Ishikawa (cell line): ENCODE data around the gene DNER.
A peak's percentile ranks its signal among the peaks of the same experiment; 100 is the strongest.

Source experiments
- CEBPB ChIP-seq: IDR thresholded peaks from 2 replicates; pipeline ENCODE4 v1.6.1; 2012
- CREB1 ChIP-seq: IDR thresholded peaks from 2 replicates; pipeline ENCODE4 v1.6.1; 2012; ENCODE audit warnings: low read depth
- EGR1 ChIP-seq: IDR thresholded peaks from 2 replicates; pipeline ENCODE4 v1.6.1; 2012
- EP300 ChIP-seq: IDR thresholded peaks from 2 replicates; pipeline ENCODE4 v1.6.1; 2012; ENCODE audit warnings: borderline replicate concordance
- FOXM1 ChIP-seq: IDR thresholded peaks from 2 replicates; pipeline ENCODE4 v1.6.1; 2012; ENCODE audit warnings: low read depth, borderline replicate concordance
- NFIC ChIP-seq: IDR thresholded peaks from 2 replicates; pipeline ENCODE4 v1.6.1; 2012
- RAD21 ChIP-seq: IDR thresholded peaks from 2 replicates; pipeline ENCODE4 v1.6.1; 2012; ENCODE audit warnings: low read depth
- TAF1 ChIP-seq: IDR thresholded peaks from 2 replicates; pipeline ENCODE4 v1.6.1; 2012; ENCODE audit warnings: low read depth, mild to moderate bottlenecking
- TCF12 ChIP-seq: IDR thresholded peaks from 2 replicates; pipeline ENCODE4 v1.6.1; 2012; ENCODE audit warnings: low read depth
- TEAD4 ChIP-seq: IDR thresholded peaks from 2 replicates; pipeline ENCODE4 v1.6.1; 2012
- YY1 ChIP-seq: IDR thresholded peaks from 2 replicates; pipeline ENCODE4 v1.6.1; 2012; ENCODE audit warnings: low read depth
- ZBTB7A ChIP-seq: IDR thresholded peaks from 2 replicates; pipeline ENCODE4 v1.6.1; 2012; ENCODE audit warnings: low read depth
- TF ChIP-seq, protein P1 (sequence below): IDR thresholded peaks from 2 replicates; pipeline ENCODE4 v1.6.1; 2012
- TF ChIP-seq, protein P2 (sequence below): IDR thresholded peaks from 2 replicates; pipeline ENCODE4 v1.6.1; 2012; ENCODE audit warnings: low read depth, mild to moderate bottlenecking
- TF ChIP-seq, protein P3 (sequence below): IDR thresholded peaks from 2 replicates; pipeline ENCODE4 v1.6.1; 2012

Gene DNER

DNA sequence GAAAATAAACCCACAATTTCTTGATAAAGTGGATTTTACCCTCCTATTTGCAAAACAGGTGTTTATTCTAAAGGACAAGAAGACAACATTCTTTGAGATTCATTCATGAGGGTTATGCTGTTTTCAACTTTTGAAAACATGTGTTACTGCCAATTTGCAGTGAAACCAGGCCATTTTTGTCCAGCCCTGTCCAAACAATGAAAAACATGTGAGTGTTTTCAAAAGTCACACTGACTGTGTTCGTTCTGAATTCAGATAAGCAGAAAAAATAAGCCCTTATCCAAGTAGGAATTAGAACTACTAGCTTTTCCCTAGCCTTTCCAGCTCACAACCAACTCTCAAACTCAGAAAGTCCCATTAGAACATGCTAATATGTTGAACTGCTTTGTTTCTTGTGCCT is 295.2 kb downstream of the DNER start:
- TF ChIP-seq RAD21 (no peak), CREB1 (no peak), ZBTB7A (no peak), CEBPB (no peak), NFIC (no peak), YY1 (no peak), TEAD4 (no peak), EP300 (no peak), TCF12 (no peak), TAF1 (no peak), EGR1 (no peak)
- TF ChIP-seq, protein P1, sequence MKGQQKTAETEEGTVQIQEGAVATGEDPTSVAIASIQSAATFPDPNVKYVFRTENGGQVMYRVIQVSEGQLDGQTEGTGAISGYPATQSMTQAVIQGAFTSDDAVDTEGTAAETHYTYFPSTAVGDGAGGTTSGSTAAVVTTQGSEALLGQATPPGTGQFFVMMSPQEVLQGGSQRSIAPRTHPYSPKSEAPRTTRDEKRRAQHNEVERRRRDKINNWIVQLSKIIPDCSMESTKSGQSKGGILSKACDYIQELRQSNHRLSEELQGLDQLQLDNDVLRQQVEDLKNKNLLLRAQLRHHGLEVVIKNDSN: no peak

DNA sequence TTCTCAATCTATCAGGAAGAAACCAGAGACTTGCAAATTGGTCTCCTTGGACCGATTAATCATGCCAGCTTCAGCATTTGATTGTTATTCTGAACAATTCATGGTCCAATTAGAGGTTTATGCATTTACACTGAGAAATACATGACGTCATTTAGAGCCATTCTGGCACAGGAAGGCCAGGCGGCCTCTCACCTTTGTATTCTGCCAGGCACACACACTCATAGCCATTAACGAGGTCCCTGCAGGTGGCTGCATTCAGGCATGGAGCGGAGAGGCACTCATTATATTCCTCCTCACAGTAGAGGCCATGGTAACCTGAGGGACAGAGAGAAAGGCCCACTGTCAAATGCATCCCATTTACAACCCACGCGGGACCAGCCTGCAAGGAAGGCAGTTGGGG is 296.4 kb downstream of the DNER start:
- TF ChIP-seq NFIC (0 out of 2 replicates have a peak, but pooled peaks have one; percentile 10), ZBTB7A (no peak), EGR1 (no peak), TEAD4 (no peak)
- TF ChIP-seq, protein P2, sequence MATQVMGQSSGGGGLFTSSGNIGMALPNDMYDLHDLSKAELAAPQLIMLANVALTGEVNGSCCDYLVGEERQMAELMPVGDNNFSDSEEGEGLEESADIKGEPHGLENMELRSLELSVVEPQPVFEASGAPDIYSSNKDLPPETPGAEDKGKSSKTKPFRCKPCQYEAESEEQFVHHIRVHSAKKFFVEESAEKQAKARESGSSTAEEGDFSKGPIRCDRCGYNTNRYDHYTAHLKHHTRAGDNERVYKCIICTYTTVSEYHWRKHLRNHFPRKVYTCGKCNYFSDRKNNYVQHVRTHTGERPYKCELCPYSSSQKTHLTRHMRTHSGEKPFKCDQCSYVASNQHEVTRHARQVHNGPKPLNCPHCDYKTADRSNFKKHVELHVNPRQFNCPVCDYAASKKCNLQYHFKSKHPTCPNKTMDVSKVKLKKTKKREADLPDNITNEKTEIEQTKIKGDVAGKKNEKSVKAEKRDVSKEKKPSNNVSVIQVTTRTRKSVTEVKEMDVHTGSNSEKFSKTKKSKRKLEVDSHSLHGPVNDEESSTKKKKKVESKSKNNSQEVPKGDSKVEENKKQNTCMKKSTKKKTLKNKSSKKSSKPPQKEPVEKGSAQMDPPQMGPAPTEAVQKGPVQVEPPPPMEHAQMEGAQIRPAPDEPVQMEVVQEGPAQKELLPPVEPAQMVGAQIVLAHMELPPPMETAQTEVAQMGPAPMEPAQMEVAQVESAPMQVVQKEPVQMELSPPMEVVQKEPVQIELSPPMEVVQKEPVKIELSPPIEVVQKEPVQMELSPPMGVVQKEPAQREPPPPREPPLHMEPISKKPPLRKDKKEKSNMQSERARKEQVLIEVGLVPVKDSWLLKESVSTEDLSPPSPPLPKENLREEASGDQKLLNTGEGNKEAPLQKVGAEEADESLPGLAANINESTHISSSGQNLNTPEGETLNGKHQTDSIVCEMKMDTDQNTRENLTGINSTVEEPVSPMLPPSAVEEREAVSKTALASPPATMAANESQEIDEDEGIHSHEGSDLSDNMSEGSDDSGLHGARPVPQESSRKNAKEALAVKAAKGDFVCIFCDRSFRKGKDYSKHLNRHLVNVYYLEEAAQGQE: no peak

DNA sequence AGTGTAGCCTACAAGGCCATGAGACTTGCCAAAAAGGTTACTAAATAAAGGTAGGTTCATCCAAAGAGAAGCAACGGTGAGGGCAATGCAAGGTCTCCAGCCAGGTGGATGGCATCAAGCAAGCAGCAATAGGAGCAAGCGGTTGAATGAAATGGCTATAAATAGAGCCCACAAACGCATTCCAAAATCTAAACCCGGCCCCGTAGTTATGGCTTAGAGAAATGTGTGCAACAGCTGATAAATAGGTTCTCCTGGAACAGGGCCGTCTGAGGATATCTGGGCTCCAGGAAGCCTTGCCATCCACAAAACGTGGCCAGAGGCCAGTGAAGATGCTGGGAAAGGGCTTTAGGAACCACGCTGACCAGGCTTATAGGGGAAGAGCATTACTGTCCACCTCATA is 297.2 kb downstream of the DNER start:
- TF ChIP-seq FOXM1: no peak
- TF ChIP-seq ZBTB7A: no peak

DNA sequence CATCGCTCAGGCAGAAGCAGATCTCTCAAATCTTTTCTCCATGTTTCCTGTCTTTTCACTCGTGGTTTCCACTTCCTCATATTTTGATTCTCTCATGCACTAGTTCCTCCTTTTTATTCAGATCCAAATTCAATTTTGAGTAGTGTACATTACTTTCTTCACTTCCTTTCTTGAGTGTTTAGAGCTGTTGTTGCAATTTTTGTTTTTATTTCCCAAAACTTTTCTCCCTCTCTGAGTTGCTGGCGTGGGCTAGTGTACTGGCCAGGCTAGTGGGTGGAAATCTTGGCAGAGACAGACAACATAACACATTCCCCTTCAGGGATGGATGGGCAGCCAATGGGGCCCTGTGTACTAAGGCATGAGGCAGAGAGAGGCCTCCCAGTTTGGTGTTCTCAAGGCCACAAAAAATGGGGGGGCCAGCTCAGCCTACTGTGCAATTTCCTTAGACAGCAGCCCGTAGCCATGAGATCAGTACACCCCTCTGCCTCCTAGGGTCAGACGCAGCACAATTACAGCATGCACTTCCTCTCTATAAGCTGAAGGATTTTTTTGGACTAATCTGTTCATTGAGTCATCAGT is 298.1 kb downstream of the DNER start:
- TF ChIP-seq RAD21: no peak
- no peak for TF ChIP-seq CREB1
- no peak for TF ChIP-seq CEBPB

DNA sequence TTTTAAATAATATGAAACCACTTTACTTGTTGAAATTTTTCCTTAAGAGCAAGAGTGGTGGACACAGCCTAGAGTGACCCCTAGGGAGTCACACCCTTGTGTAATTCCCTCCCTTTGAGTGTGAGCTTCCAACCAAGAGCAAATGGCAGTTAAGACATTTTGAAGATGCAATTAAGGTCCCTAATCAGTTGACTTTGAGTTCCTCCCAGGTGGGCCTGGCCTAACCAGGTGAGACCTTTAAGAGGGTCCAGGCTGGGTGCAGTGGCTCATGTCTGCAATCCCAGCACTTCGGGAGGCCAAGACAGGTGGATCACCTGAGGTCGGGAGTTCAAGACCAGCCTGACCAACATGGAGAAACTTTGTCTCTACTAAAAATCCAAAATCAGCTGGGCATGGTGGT is 299.7 kb downstream of the DNER start:
- TF ChIP-seq TAF1: no peak
- no peak for TF ChIP-seq NFIC
- TF ChIP-seq ZBTB7A: no peak
- no peak for TF ChIP-seq YY1
- no peak for TF ChIP-seq RAD21
- TF ChIP-seq, protein P2: no peak
- TF ChIP-seq EGR1: no peak
- no peak for TF ChIP-seq TCF12
- no peak for TF ChIP-seq FOXM1
- no peak for TF ChIP-seq EP300
- no peak for TF ChIP-seq TEAD4
- TF ChIP-seq CEBPB: no peak
- TF ChIP-seq, protein P1: no peak
- TF ChIP-seq, protein P3, sequence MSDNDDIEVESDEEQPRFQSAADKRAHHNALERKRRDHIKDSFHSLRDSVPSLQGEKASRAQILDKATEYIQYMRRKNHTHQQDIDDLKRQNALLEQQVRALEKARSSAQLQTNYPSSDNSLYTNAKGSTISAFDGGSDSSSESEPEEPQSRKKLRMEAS: no peak
- no peak for TF ChIP-seq CREB1

DNA sequence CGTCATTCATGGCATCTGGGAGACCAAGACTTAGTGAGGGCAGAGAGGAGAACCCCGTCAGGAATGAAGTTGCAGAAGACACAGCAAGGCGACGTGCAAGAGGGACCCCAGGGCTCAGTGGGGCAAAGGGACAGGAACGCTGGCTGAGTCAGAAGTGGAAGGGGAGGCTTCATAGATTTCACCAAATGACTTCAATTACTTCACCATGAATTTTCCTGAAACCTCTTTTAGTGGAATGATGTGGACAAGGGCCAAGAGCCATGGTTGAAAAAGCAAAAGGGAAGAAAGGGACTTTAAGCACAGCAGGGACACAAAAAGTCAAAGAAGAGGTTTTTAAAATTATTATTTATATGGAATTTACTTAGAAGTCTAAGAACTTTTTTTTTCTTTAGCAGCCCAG is 301.7 kb downstream of the DNER start:
- TF ChIP-seq CREB1 (no peak), TCF12 (no peak), RAD21 (no peak), EP300 (no peak), CEBPB (no peak), FOXM1 (no peak), YY1 (no peak), TEAD4 (no peak), NFIC (no peak)
- TF ChIP-seq, protein P3: no peak
- TF ChIP-seq, protein P2: no peak
